GF-D8 (cell line): Measurements from ENCODE around the gene SLC25A2.

Source experiments
- DNase-seq: peaks from one replicate; lab custom pipeline; 2025; lab: John Stamatoyannopoulos, UW

SLC25A2 gene

DNA sequence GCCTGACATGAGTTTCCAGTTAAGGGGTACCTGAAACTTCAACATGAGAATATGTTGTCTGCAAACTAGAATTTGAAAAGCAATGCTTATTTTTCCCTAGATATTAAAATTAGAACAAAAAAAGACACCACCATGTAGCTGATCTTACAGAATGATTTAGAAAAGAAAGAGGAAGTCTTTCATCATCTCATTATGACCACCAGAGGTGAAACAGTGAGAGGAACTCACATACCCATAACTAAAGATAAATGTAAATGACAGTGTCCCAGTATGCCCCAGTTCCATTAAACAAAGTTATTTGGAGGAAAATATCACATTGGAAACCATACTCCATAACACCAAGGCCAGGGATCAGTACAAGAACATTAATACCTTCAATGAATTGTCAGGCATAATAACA, 9.9 kb upstream of the SLC25A2 start:
- DNase-seq, result no peak

DNA sequence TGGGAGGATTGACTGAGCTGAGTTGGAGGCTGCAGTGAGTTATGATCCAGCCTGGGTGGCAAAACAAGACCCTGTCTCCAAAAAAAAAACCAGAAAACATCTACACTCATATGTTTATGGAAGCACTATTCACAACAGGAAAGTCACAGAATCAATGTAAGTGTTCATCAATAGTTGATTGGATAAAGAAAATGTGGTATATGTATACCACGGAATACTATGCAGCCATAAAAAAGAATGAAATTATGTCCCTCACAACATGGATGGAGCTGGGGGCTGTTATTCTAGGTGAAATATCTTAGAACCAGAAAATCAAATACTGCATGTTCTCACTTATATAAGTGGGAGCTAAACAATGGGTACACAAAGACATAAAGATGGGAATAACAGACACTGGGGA, 2.8 kb upstream of the SLC25A2 start:
- no peak for DNase-seq

DNA sequence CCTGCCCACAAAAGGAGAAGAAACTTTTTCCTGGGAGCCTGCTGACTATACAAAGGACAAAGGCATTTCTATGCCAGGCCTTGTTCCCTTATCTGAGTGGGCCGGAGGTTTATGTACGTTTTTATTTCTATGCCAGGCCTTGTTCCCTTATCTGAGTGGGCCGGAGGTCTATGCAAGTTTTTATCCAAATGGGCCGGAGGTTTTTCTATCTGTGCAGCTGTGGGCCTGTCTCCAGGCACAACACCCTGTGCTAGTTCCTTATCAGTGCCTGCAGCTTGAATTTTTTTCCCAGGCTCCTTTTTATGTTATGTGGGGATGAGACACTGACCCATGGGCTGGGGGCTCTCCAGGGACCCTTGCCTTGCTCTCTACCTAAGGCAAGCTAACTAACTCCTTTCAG, 5.5 kb downstream of the SLC25A2 start:
- DNase-seq, result no peak

DNA sequence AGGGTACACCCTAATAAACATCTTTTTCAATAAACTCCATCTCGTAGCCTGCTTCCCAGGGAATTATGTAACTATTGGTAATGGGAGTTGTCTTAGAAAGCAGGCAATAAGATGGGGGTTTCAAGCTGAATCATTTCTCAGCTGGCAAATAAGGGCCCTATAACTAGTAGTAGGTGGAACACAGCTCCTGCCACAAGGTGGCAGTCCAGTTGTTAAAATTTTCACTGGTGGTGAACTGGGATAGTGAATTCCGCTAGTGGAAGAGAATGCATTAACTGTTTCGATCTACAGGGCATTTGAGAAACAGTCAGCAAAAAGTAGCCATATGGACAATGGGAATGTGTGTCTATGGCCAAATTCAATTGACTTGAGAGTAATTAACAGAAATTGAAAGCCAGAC, 30.9 kb downstream of the SLC25A2 start:
- no peak for DNase-seq

DNA sequence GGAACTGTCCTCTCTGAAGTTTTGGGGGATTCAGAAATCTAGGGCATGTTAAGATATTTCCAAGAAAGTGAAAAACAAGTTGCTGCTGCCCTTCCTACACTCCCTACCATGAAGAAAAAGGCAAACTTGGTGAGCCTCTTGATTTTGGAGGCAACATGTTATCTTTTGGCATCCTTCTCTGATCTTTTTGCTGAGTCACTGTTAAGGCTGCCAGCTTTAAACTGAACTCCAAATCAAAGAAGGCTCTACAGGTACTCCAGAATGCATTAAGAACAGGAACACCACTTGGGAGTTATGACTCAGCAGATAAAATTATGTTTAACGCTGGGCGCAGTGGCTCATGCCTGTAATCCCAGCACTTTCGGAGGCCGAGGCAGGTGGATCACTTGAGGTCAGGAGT, 34.7 kb downstream of the SLC25A2 start:
- DNase-seq, result no peak

DNA sequence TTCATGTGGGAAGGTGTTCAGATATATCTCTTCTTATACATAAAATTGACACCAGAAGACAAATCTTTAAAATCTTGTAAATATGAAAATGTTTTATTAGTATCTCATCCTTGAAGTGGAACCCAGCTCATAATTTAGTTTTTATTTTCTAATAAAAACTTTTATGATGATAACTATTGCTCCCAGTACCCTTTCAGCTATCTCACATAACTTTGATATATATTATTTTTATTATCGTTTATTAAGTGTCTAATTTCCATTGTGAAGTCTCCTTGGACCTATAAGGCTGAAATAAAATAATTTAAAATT, 42.7 kb downstream of the SLC25A2 start:
- no peak for DNase-seq

DNA sequence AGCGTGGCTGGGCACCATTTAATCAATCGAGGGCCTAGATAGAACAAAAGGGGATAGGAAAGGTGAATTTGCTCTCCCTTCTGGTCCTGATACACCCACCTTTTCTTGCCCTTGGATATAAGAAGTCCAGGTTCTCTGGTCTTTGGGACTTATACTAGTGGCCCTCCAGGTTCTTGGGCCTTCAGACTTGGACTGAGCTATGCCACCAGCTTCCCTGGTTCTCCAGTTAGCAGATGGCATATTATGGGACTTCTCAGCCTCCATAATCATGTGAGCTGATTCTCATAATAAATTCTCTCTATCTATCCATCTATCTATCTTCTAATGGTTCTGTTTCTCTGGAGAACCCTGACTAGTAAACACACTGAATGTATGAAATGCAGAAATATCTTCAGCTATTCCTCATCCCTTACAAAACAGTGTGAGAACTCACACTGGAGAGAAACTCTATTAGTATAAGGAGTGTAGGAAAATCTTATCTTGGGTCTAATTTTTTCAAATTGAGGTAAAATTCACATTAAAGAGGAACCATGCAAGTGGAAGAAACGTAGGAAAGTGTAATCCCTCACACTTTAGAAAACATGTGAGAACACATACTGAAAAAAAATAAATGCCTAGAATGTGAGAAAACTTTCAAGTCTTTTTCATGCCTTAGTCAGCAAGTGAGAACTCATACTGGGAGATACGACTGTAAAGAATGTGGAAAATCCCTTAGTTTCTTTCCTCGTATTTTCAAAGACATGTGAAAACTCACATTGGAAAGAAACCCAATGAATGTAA, 43.2 kb downstream of the SLC25A2 start:
- no peak for DNase-seq

DNA sequence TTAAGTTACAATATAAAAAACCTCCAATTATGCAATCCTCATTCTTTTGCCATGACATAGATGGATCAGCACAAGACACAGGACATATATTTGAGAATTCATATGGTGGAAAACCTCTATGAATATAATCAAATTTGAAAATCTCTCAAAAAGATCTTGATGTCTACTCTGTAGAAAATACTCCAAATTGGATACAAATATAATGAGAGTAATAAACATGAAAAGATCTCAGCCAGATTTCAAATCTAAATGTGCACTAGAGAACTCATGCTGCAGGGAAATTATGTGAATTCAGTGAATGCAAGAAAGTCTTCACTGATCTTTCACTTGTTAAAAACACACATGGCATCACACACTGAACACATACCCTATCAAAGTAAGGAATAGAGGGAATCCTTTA, 44.9 kb downstream of the SLC25A2 start:
- no peak for DNase-seq

DNA sequence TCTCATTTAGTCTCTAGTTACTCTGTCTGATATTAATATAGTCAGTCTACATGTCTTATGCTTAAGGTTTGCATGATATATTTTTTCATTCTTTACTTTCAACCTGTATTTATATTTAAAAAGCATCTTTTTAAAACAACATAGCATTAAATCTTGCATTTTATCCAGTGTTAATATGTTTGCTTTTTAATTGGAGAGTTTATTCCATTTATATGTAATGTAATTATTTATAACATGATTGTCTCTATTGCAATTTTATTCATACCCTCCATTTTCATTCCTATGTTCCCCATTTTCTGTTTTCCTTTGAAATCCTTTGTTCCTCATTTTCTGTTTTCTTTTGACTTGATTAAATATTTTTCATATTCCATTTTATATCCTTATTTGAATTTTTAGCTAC, 45.4 kb downstream of the SLC25A2 start:
- no peak for DNase-seq
